Left lung (tissue), 10 donors: ENCODE results near the gene GSTT2. TPM values are rescaled to one million over a fixed set of nuclear protein-coding genes. Genes with fewer than 3 reads are reported as not detected.
A peak's percentile ranks its signal among the peaks of the same experiment; 100 is the strongest.
"Not testable (repeated sequence)": the region's sequence is repeated elsewhere in the genome, so short reads cannot be mapped to it uniquely, and the experiment has no call there.

Experiments used
- ATAC-seq: fragments of 200-7000 bp; cut with Tn5 transposase; one replicate; pipeline ENCODE4 v1.9.1; 2020; ENCODE audit warnings: moderate library complexity
- DNase-seq, 4 donors: peaks; one replicate each; pipeline ENCODE4 v3.0.0-alpha.2; 2013 to 2020
- H3K27ac ChIP-seq, 2 donors: fragments of 200-600 bp; sonication (generic) in 1 of 2; one replicate each; pipeline versions ENCODE4 v1.5.0 to v1.8.0; 2020 to 2021
- H3K27me3 ChIP-seq, 2 donors: fragments of 200-600 bp; sonication (generic) in 1 of 2; one replicate each; pipeline versions ENCODE4 v1.5.0 to v1.8.0; 2020 to 2021
- H3K36me3 ChIP-seq, 2 donors: fragments of 200-600 bp; sonication (generic) in 1 of 2; one replicate each; pipeline versions ENCODE4 v1.5.0 to v1.8.0; 2020 to 2021
- H3K4me1 ChIP-seq, 2 donors: fragments of 200-600 bp; one replicate each; pipeline ENCODE4 v1.8.0; 2021
- H3K4me3 ChIP-seq, 2 donors: fragments of 200-600 bp; sonication (generic) in 1 of 2; one replicate each; pipeline versions ENCODE4 v1.5.0 to v1.8.0; 2020 to 2021; ENCODE audit warnings: mild to moderate bottlenecking in 1 of 2
- H3K9me3 ChIP-seq, 2 donors: fragments of 200-600 bp; sonication (generic) in 1 of 2; one replicate each; pipeline versions ENCODE4 v1.5.0 to v1.8.0; 2020 to 2021
- intact Hi-C, 2 donors: fragments of 100-400 bp; cut with DNase I; formaldehyde crosslinking; loops; one replicate each; pipeline versions ENCODE4 v1.11.2 to v1.14.2; 2022
- polyA plus RNA-seq, 6 donors: library from polyadenylated mRNA; unstranded; fragments of 120-200 nt; gene quantifications; one replicate each; pipeline ENCODE4 v1.2.1, GENCODE V29; 2013; ENCODE audit not compliant: insufficient read length in 6 of 6
- total RNA-seq, 2 donors: library from RNA; stranded (reverse); fragmentation: NEBNext Ultra II Directional; extraction: Animal tissue kit (Norgen Biotek cat#: 25700); gene quantifications; one replicate each; pipeline ENCODE4 v1.2.1, GENCODE V29; 2021
- TF ChIP-seq, protein P1 (sequence below), 2 donors: fragments of 200-600 bp; sonication (generic) in 1 of 2; IDR thresholded peaks; one replicate each; pipeline versions ENCODE4 v1.5.0 to v1.8.0; 2021; ENCODE audit warnings: antibody characterized with exemption in 2 of 2
- donor health status: DM: no; HTN: yes; CAD: no.
- donor health status: DM: no; HTN: no; CAD: no.

GSTT2 gene
- total and polyA plus RNA-seq, 8 donors = 0.27 to 2.6 (median 1.1) TPM; not detected in 1

DNA sequence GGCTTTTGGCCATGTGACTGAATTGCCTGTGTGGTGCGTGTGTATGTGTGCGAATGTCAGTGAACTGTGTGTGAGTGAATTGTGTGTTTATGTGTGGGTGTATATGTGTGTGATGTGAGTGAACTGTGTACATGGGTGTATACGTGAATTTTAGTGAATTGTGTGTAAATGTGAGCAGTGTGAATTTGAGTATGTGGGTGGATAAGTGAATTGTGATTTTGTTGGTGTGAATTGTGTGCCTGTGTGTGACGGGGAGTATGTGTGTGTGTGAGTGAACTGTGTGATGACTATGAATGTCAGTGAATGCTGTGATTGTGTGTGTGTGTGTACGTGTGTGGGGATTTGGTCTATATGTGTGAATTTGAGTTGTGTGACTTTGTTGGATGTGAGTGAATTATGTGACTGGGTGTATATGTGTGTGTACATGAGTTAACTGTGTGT, 9.7 kb upstream of the GSTT2 start:
- Histone ChIP-seq H3K9me3 (no peaks in the 10 kb centered on the region), H3K4me3 (no peak overlapping the region), H3K4me1 (peaks cover 0 to 11% of the 10 kb centered on the region in 2 donors), H3K27me3 (no peaks in the 10 kb centered on the region), H3K27ac (no peak overlapping the region), H3K36me3 (peaks cover 0 to 31% of the 10 kb centered on the region in 2 donors)
- DNase-seq (no peak), ATAC-seq (no peak)
- TF ChIP-seq, protein P1, sequence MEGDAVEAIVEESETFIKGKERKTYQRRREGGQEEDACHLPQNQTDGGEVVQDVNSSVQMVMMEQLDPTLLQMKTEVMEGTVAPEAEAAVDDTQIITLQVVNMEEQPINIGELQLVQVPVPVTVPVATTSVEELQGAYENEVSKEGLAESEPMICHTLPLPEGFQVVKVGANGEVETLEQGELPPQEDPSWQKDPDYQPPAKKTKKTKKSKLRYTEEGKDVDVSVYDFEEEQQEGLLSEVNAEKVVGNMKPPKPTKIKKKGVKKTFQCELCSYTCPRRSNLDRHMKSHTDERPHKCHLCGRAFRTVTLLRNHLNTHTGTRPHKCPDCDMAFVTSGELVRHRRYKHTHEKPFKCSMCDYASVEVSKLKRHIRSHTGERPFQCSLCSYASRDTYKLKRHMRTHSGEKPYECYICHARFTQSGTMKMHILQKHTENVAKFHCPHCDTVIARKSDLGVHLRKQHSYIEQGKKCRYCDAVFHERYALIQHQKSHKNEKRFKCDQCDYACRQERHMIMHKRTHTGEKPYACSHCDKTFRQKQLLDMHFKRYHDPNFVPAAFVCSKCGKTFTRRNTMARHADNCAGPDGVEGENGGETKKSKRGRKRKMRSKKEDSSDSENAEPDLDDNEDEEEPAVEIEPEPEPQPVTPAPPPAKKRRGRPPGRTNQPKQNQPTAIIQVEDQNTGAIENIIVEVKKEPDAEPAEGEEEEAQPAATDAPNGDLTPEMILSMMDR (IDR thresholded peaks at IDR 0.05) = no peak
- intact Hi-C loops = no loop called here

- no peak overlapping the region for H3K4me3 ChIP-seq
- TF ChIP-seq, protein P1 (IDR thresholded peaks at IDR 0.05) = no peak
- no peaks in the 10 kb centered on the region for H3K27me3 ChIP-seq
- H3K9me3 ChIP-seq = no peaks in the 10 kb centered on the region
- peaks cover 0 to 11% of the 10 kb centered on the region in 2 donors for H3K4me1 ChIP-seq
- intact Hi-C loops = no loop called here
- no peak overlapping the region for H3K27ac ChIP-seq
- no peak for DNase-seq
- H3K36me3 ChIP-seq = peaks cover 0 to 31% of the 10 kb centered on the region in 2 donors
- no peak for ATAC-seq
Observed at GRCh38 chr22:23970816-23971486, 9.0 kb upstream of the GSTT2 start.

- H3K4me1 ChIP-seq = peaks cover 0 to 11% of the 10 kb centered on the region in 2 donors
- H3K27me3 ChIP-seq, ATAC-seq, intact Hi-C loops, H3K4me3 ChIP-seq, DNase-seq, H3K27ac ChIP-seq, H3K9me3 ChIP-seq: not testable (repeated sequence)
- peaks cover 0 to 31% of the 10 kb centered on the region in 2 donors for H3K36me3 ChIP-seq
Observed at GRCh38 chr22:23971927-23972326, 8.0 kb upstream of the GSTT2 start.

DNA sequence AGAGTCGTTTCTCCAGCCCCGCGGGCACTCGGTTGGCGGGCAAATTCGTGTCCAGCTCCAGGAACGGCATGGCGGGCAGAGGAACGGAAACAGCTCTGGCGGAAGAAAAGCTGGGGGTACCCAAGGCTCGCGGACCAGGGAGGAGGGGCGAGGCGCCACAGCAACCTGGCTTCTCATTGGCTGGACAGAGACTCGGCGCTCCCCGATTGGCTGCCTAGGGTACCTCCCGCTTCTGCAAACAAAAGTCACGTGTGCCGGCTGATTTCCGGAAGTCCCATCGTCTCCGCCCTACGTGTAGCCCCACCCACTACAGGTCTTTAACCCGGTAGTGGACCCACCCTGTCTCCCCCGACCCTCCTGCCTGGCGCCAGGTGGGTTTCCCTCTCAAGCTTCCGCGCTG, 5.6 kb upstream of the GSTT2 start, which contains the start of gene DDT:
DDT (minus strand) TSS at position 97 of the 400 bp plus-strand sequence; CDS start at position 70, 27 bp downstream.
- intact Hi-C loops, H3K4me3 ChIP-seq, H3K27ac ChIP-seq, DNase-seq, H3K27me3 ChIP-seq, H3K9me3 ChIP-seq: not testable (repeated sequence)
- Histone ChIP-seq H3K4me1 (peaks cover 0 to 11% of the 10 kb centered on the region in 2 donors), H3K36me3 (peaks cover 0 to 27% of the 10 kb centered on the region in 2 donors)
- ATAC-seq = peak; percentile 97

DNA sequence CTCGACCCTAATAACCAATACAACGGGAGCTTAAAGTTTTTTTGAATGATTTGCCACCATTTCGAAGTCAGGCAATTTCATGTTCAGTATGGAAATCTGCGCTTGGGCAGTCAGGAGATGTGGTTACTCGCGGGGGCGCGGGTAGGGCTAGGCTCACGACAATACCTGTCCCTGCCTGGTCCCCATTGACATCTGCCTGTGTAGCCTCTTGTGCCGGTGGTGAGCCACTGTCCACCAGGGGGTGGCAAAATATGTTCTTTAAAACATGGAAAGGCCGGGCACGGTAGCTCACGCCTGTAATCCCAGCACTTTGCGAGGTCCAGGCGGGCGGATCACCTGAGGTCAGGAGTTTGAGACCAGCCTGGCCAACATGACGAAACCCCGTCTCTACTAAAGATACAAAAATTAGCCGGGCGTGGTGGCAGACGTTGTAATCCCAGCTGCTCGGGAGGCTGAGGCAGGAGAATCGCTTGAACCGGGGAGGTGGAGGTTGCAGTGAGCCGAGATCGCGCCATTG, 5.0 kb upstream of the GSTT2 start:
- peak; percentile 13 for ATAC-seq
- DNase-seq, H3K27ac ChIP-seq, intact Hi-C loops, H3K9me3 ChIP-seq, H3K27me3 ChIP-seq, H3K4me3 ChIP-seq: not testable (repeated sequence)
- Histone ChIP-seq H3K4me1 (peaks cover 0 to 11% of the 10 kb centered on the region in 2 donors), H3K36me3 (peaks cover 0 to 22% of the 10 kb centered on the region in 2 donors)

GRCh38 chr22:23977304-23977703, 2.6 kb upstream of the GSTT2 start:
- H3K9me3 ChIP-seq, DNase-seq, ATAC-seq, H3K4me3 ChIP-seq, intact Hi-C loops, H3K27ac ChIP-seq, H3K36me3 ChIP-seq, H3K27me3 ChIP-seq, H3K4me1 ChIP-seq: not testable (repeated sequence)

GRCh38 chr22:23980567-23980966, 633 bp downstream of the GSTT2 start:
- H3K9me3 ChIP-seq, H3K27ac ChIP-seq, DNase-seq, ATAC-seq, H3K4me1 ChIP-seq, intact Hi-C loops, H3K36me3 ChIP-seq, H3K27me3 ChIP-seq, H3K4me3 ChIP-seq: not testable (repeated sequence)
